Measurements from ENCODE around the gene PRSS2. TPM values are rescaled to one million over a fixed set of nuclear protein-coding genes. Genes with fewer than 3 reads are reported as not detected.
"Not testable (repeated sequence)": the region's sequence is repeated elsewhere in the genome, so short reads cannot be mapped to it uniquely, and the experiment has no call there.

Gene PRSS2
- not detected for total RNA-seq (ENCODE audit: insufficient read depth, low replicate concordance)

- no peak for DNase-seq (ENCODE audit: low spot score)
Measured at GRCh38 chr7:142770661-142771352, at the start of gene PRSS2. TSS of gene PRSS2 (plus strand) at chr7:142770970. CDS start at chr7:142770983, 13 bp downstream.

DNA sequence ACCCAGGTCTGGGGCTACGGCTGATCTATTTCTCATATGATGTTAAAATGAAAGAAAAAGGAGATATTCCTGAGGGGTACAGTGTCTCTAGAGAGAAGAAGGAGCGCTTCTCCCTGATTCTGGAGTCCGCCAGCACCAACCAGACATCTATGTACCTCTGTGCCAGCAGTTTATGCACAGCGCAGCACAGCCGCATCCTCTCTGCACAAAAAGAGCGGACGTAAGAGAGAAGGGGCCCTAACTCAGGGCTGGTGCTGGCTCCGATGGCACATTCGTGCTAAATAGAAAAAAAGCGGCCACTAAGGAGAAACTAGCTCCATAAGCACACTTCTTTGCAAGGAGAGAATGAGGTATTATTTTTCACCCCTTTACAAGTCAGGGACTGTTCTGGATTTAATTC is 49.8 kb upstream of the PRSS2 start:
- DNase-seq (ENCODE audit: low spot score): no peak

DNA sequence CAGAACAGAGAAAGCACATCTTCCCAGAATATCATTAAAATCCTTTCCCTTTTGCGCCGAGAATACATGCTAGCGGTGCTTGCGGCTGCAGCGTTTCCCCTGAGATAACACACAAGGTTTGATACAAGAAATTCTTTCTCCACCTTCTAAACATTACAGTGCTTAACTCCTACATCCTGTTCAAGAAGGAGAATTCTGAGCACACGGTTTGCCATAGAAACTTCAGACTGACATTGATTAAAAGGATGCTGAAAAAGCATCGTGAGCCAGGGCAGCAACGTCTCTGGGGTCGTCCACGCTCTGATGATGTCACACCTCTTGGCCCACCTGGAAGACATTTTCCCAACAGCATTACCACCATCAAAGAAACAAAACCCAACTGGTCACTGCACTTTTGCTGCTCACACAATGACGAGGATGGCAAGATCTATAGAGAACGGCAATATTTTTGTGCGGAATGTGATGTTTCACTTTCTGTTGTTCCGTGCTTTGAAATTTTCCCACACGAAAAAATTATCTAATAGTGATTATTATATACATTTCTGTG is 48.4 kb upstream of the PRSS2 start:
- no peak for DNase-seq (ENCODE audit: low spot score)

GRCh38 chr7:142733271-142733670 is 37.5 kb upstream of the PRSS2 start:
- DNase-seq (ENCODE audit: low spot score): no peak

DNA sequence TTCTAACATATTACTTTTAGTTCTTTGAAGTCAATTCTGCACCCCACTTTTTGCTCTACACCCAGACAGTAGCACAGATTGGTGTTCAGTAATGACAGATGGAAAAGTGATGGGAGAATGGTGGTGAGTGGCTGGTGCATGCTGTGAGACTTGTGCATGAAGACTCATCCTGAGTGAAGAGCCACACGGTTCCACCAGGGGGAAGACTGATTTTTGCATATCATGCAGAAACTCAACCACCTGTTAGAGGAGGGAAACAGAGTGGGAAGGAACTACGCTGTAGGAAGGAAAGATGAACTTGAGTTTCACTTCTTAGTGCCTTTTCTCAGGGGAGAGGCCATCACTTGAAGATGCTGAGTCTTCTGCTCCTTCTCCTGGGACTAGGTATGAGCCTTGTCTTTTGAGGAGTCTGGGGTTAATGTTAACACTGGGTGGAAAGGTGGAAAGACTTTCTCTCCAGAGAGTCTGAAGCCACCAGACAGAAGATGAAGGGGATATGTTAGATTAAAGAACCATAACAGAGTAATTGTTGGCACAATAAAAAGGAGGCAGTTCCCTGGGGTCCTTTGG is 30.8 kb upstream of the PRSS2 start:
- DNase-seq (ENCODE audit: low spot score): no peak

GRCh38 chr7:142740786-142741185 is 30.0 kb upstream of the PRSS2 start:
- no peak for DNase-seq (ENCODE audit: low spot score)

DNA sequence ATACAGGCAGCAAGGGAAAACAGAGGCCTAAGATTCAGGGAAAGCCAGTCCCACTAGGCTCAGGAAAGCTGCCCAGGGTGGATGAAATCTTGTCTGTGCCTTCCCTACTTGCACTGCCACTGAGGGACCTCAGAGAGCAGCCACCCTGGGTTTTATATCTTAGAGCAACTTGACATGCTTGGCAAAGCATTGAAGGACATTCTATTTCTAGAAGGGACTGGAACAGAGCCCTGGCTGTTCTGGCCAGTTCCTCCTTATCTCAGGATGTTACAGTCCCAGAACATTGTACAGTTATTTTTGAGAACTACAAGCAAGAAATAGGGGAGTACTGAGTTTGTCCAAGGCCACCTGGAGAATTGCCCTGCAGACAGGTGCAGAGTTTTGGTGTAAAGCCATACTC is 28.8 kb upstream of the PRSS2 start:
- not testable (repeated sequence) for DNase-seq (ENCODE audit: low spot score)

GRCh38 chr7:142745091-142745635 is 25.6 kb upstream of the PRSS2 start:
- no peak for DNase-seq (ENCODE audit: low spot score)

DNA sequence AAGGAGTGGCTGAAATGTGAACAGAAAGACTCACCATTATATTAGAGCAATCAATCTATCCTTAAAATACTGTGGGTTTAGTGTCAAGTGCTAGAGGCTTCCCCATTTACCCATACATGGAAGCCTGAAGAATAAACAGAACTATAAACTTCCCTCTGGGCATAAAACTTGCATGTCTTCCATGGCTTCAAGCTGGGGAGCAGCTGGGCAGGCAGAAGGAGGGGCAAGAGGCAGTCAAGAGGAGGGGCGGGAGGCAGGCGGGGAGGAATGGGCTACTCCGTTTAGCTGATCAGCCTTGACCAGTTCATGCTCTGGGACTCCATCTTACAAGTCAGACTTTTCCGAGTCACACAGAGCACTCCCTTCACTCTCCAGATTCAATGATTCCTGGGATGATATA is 25.0 kb upstream of the PRSS2 start:
- no peak for DNase-seq (ENCODE audit: low spot score)

DNA sequence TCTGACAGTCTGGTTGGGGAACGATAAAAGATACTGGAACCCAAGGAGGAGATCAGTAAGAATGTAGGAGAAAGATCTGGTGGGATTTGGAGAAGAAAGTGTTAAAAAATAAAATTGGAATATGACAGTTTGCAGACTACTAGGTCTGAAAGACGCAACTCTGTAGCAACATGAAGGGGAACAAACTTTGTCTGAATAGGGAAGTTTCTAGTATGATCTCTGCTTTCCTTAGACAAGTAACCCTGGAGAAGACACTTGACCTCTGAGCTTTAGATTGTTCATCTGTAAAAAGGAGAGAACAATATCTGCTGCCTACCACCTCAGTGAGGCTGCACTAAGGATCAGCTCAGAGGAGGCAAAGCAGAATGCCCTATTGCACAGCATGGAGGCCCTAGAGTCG is 24.5 kb upstream of the PRSS2 start:
- no peak for DNase-seq (ENCODE audit: low spot score)

GRCh38 chr7:142748410-142748809 is 22.4 kb upstream of the PRSS2 start:
- not testable (repeated sequence) for DNase-seq (ENCODE audit: low spot score)

GRCh38 chr7:142749218-142749993 is 21.4 kb upstream of the PRSS2 start, which contains the start of gene PRSS1:
TSS of gene PRSS1 (plus strand) at chr7:142749472. CDS start at chr7:142749485, 13 bp downstream.
- DNase-seq (ENCODE audit: low spot score): no peak

DNA sequence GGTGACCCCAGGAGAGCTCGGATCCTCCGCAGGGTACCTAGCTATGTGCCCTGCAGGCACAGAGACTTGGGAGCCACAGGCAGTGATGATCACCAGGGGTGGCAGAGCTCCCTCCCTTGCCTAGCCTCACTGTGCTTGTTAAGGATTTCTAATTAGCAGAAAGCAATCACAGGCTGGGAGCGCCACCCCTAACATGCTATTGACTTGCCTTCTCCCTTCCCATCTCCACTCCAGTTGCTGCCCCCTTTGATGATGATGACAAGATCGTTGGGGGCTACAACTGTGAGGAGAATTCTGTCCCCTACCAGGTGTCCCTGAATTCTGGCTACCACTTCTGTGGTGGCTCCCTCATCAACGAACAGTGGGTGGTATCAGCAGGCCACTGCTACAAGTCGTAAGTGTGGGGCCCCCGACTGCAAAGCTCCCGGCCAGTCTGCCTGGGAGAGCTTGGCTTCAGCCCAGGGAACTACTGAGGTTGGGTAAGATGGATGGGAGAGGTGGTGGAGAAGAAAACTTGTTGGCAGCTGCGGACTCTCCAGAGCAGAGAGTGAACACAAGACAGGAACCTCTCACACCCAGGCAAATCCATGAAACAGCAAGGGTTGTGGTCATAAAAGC is 20.3 kb upstream of the PRSS2 start:
- DNase-seq (ENCODE audit: low spot score): no peak

DNA sequence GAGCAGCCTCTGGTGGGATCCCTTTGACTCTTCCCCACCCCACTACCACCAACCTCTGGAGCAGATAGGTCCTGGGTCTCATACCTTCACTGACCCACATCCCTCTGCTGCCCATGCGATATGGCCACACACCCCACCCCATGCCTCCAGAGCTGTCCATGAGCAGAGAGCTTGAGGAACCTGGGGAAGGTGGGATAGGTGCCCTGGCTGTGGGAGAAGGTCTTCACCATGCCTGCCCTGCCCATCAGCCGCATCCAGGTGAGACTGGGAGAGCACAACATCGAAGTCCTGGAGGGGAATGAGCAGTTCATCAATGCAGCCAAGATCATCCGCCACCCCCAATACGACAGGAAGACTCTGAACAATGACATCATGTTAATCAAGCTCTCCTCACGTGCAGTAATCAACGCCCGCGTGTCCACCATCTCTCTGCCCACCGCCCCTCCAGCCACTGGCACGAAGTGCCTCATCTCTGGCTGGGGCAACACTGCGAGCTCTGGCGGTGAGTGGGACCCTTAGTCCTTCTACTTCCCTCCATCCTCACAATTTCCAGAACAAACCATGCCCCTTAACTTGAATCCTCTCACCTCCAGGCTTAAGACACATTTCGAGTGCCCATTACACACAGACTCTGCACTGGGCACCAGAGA is 19.1 kb upstream of the PRSS2 start:
- not testable (repeated sequence) for DNase-seq (ENCODE audit: low spot score)

DNA sequence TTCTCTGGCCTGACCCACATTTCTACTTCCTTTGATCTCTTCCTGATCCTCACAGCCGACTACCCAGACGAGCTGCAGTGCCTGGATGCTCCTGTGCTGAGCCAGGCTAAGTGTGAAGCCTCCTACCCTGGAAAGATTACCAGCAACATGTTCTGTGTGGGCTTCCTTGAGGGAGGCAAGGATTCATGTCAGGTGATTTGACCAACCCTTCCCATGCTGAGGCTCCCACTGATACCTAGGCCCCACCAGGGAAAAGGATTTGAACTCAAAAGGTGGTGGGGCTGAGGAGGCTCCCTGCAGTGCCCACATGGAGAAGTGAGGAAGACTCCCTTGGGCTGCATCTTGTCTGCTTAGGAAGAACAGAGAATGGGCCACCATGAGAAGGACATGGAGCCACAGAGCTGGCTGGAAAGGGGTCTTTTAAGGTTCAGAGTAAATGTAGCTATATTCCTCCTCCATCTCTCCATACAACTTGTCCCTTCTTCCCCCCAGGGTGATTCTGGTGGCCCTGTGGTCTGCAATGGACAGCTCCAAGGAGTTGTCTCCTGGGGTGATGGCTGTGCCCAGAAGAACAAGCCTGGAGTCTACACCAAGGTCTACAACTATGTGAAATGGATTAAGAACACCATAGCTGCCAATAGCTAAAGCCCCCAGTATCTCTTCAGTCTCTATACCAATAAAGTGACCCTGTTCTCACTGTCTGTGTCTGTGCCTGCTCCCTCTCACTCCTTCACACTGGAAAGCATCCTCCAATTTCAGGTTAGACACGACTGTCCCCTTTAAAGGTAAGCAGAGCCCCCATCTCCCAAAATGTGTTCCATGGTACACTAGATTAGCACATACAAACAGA is 18.2 kb upstream of the PRSS2 start:
- DNase-seq (ENCODE audit: low spot score): no peak

DNA sequence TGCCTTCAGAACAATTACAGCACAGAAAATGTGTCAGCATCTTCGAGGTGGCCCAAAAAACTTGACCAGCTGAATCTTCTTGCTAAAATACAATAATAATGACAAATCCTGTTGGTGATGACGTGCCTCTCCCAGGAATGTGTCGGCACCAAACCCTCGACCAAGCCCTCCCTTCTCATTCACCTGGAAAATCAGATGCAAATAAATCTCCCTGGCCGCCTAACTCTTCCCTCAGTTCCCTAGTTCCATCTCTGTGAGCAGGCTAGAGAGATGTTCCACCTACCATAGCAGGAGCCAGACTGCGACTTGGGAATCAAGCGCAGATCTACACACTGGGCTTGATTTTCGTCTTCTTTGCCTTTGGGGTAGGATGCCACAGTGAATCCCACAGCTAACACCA is 17.4 kb upstream of the PRSS2 start:
- no peak for DNase-seq (ENCODE audit: low spot score)

DNA sequence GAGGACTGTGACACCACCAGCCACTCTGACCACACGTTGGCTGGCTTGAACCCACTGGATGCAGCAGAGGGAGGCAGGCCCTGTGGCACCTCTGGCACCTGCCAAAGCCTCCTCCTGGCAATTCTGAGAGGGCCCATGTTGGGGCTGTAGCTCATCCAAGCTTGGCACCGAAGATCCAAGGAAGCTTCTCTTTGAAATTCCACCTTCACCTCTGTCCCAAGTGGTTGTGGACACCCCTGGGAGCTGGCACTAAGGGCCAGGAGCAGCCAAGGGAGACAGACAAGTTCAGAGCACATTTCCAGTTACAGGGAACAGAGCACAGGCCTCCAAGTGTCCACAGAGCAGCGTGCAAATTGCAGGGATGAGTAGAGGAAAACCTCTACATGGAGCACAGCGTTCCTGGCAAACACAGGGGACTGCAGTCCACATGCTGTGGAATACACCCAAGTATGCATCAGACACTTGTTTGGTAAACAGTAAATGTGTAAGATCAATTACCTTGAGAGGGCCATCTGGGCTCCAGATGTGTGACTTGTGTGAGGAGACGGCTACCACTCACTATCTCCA is 16.8 kb upstream of the PRSS2 start:
- not testable (repeated sequence) for DNase-seq (ENCODE audit: low spot score)

DNA sequence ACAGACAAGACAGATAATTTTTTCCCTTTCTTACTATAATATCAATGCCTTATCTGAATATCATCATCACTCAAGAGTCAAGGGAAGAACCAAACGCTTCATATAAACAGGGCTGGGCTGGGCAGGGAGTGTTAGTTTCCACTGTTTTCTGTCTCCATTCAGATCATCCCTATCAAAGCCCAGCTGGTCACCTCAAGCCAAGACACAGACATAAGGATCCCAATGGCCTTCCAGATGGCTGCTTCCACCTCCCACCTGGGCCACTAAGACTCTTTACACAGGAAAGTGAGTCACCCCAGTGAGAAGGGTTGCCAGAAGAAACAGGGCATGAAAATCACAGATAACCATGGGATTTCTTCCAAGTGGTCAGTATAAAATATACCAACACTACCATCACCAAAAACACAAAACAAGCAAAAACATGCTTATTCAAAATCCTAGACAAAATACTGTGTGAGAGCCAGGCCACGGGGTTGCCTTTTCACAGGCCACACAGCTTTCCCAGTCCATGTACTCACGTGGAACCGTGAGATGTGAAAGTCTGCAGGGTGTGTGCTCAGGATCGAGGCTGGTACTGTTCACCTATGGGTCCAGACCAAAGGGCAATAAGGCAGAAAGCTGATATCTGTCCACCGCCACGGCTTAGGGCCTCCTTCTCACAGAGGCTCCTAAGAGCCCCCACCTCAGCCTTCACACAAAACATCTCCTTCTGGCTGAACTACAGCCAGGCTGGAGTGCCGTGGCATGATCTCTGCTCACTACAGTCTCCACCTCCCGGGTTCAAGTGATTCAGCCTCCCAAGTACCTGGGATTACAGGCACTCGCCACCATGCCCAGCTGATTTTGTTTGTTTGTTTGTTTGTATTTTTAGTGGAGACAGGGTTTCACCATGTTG is 15.8 kb upstream of the PRSS2 start:
- DNase-seq (ENCODE audit: low spot score): no peak

DNA sequence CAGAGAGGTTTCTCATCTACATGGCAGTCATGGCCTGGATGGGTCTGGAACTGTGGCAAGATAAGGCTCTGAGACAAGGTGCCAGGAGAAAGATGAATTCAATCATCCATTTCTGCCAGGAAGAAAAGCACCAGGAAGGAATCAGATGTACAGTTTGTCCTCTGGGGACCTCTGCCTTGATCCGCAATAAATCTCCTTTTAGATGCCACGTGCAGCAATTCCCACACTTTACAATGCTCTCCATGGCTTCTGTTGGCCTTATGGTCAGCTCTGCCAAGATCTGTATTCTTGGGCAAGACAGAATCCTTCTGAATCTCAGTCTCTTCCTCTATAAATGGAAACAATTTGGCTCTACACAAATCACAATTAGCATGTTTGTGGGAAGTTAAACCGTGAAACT is 12.5 kb upstream of the PRSS2 start:
- not testable (repeated sequence) for DNase-seq (ENCODE audit: low spot score)
